Thyroid gland (tissue), 4 donors: ENCODE results near the gene HAPSTR1. TPM values are rescaled to one million over a fixed set of nuclear protein-coding genes. Genes with fewer than 3 reads are reported as not detected.
"Not testable (repeated sequence)": the region's sequence is repeated elsewhere in the genome, so short reads cannot be mapped to it uniquely, and the experiment has no call there.

Experiments
- DNase-seq, 2 donors: peaks; one replicate each; pipeline ENCODE4 v3.0.0-alpha.2; 2019
- H3K27ac ChIP-seq, 3 donors: fragments of 200-600 bp; sonication (generic); 1 replicate in 2 of 3; 2 replicates in 1 of 3; pipeline ENCODE4 v1.5.1; 2016 to 2019; ENCODE audit warnings: mild to moderate bottlenecking in 1 of 3, moderate library complexity in 1 of 3
- H3K27me3 ChIP-seq: fragments of 200-600 bp; sonication (generic); one replicate; pipeline ENCODE4 v1.5.1; 2019
- H3K36me3 ChIP-seq, 2 donors: fragments of 200-600 bp; sonication (generic); one replicate each; pipeline ENCODE4 v1.5.1; 2016 to 2019
- H3K4me1 ChIP-seq, 2 donors: fragments of 200-600 bp; sonication (generic); one replicate each; pipeline ENCODE4 v1.5.1; 2017 to 2019
- H3K4me3 ChIP-seq, 3 donors: fragments of 200-600 bp; sonication (generic); replicated peaks in 1 of 3; 1 replicate in 2 of 3; 2 replicates in 1 of 3; pipeline ENCODE4 v1.5.1; 2016; ENCODE audit warnings: mild to moderate bottlenecking in 1 of 3
- H3K9me3 ChIP-seq: fragments of 200-600 bp; sonication (generic); one replicate; pipeline ENCODE4 v1.5.1; 2017
- POLR2A ChIP-seq, 2 donors: fragments of 450-650 bp; IDR thresholded peaks; one replicate each; pipeline ENCODE4 v1.6.1; 2017; ENCODE audit warnings: antibody characterized with exemption in 2 of 2, mild to moderate bottlenecking in 2 of 2, moderate library complexity in 1 of 2
- WGBS, 2 donors: methylation state at CpG; one replicate each; pipeline ENCODE4 v1.1.5; 2017; 5-methylcytosine and 5-hydroxymethylcytosine counted together
- intact Hi-C: fragments of 100-400 bp; cut with DNase I; formaldehyde crosslinking; loops from one replicate; pipeline ENCODE4 v1.15.1; 2023
- total RNA-seq, 4 donors: library from RNA; depleted of rRNA; stranded (reverse); fragments of >200 nt; gene quantifications; one replicate each; pipeline ENCODE4 v1.2.3, GENCODE V29; 2016
- TF ChIP-seq, protein P1 (sequence below), 6 experiments: fragments of 200-600 bp in 3 of 6; fragments of 450-650 bp in 3 of 6; sonication (generic) in 3 of 6; IDR thresholded peaks; one replicate each; pipeline ENCODE4 v1.5.1; 2016 to 2019; ENCODE audit warnings: antibody characterized with exemption in 6 of 6, mild to moderate bottlenecking in 2 of 6, inconsistent platforms in 1 of 6, moderate library complexity in 1 of 6

HAPSTR1 gene
- total RNA-seq, 4 donors from 2014 or later: 59.0 to 107 (median 68.7) TPM

DNA sequence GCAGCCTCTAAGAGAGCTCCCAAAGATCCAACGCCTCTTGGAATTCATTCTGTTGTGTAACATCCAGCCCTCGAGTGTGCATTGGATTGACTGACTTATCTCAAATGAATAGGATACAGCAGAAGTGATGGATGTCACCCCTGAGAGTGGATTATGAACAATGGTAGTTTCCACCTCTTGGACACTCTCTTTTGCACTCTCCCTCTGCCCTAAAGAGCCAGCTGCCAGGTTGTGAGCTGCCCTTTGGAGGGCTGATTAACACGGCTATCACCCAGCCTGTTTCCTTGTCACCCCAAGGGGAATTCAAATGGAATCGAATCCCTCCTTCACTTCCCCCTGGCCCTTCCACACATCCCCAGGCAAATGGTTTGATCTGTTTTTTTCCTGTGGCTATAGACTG, 21.2 kb upstream of the HAPSTR1 start:
- no peak for DNase-seq
- Histone ChIP-seq H3K4me1 (no peaks in the 10 kb centered on the region), H3K36me3 (no peaks in the 10 kb centered on the region), H3K27ac (no peak overlapping the region), H3K4me3 (no peak overlapping the region), H3K27me3 (no peaks in the 10 kb centered on the region), H3K9me3 (no peaks in the 10 kb centered on the region)
- TF ChIP-seq, protein P1, sequence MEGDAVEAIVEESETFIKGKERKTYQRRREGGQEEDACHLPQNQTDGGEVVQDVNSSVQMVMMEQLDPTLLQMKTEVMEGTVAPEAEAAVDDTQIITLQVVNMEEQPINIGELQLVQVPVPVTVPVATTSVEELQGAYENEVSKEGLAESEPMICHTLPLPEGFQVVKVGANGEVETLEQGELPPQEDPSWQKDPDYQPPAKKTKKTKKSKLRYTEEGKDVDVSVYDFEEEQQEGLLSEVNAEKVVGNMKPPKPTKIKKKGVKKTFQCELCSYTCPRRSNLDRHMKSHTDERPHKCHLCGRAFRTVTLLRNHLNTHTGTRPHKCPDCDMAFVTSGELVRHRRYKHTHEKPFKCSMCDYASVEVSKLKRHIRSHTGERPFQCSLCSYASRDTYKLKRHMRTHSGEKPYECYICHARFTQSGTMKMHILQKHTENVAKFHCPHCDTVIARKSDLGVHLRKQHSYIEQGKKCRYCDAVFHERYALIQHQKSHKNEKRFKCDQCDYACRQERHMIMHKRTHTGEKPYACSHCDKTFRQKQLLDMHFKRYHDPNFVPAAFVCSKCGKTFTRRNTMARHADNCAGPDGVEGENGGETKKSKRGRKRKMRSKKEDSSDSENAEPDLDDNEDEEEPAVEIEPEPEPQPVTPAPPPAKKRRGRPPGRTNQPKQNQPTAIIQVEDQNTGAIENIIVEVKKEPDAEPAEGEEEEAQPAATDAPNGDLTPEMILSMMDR (IDR thresholded peaks at IDR 0.05): no peak
- TF ChIP-seq POLR2A (IDR thresholded peaks at IDR 0.05): no peak
- 55 to 58% methylated on average over 4 of the region's 4 CpGs for WGBS, 2 donors
- intact Hi-C loops: no loop called here

DNA sequence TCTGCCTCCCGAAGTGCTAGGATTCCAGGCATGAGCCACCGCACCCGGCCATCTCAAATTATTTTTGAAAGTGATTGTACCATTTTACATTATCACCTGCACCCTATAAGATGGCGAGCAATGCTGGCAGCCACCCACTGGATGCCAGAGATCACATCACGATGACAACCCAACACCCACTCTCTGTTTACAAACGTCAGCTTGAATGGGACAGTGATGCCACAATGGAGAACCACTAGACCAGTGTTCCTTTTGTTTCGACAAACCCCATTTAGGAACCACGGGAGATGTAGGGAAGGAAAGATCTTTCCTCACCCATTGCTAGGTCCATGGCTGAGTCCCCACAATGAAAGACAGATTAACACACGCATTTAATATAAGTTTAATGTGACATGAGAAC, 20.1 kb upstream of the HAPSTR1 start:
- DNase-seq: no peak
- Histone ChIP-seq H3K27me3 (no peaks in the 10 kb centered on the region), H3K9me3 (no peaks in the 10 kb centered on the region), H3K36me3 (no peaks in the 10 kb centered on the region), H3K27ac (no peak overlapping the region), H3K4me1 (no peaks in the 10 kb centered on the region), H3K4me3 (no peak overlapping the region)
- 90% methylated on average over 9 of the region's 9 CpGs for WGBS, 2 donors
- intact Hi-C loops: no loop called here
- TF ChIP-seq, protein P1 (IDR thresholded peaks at IDR 0.05): no peak
- no peak for TF ChIP-seq POLR2A (IDR thresholded peaks at IDR 0.05)

DNA sequence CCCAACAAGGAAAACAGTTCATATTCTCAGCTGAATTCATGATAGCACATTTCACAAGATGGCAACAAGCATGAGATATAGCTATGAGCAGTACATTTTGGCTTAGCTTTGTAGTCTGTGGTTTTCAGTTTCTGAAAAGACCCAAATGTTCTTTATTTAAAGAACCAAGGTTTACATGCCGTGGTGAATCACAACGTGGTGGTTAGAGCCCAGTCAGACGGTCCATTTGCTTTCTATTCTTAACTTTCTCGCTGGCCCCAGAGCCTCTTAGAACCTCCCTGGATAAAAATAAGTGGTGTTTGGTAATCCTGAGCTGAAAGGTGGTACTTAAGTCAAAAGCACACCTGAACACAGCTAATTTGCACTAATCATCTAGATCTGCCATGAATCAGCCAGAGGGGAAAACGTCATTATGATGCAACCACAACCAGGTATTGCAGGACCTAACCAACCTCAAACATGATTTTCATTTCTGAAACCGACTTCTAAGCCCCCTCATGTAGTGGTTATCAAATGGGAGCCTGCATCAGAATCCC, 18.6 kb upstream of the HAPSTR1 start:
- WGBS, 2 donors: 63 to 70% methylated on average over 6 of the region's 6 CpGs
- no peak overlapping the region for H3K4me3 ChIP-seq
- H3K36me3 ChIP-seq: no peaks in the 10 kb centered on the region
- H3K4me1 ChIP-seq: no peaks in the 10 kb centered on the region
- TF ChIP-seq, protein P1 (IDR thresholded peaks at IDR 0.05): no peak
- no peak for TF ChIP-seq POLR2A (IDR thresholded peaks at IDR 0.05)
- H3K27ac ChIP-seq: no peak overlapping the region
- H3K9me3 ChIP-seq: no peaks in the 10 kb centered on the region
- no peak for DNase-seq
- H3K27me3 ChIP-seq: no peaks in the 10 kb centered on the region
- intact Hi-C loops: no loop called here

DNA sequence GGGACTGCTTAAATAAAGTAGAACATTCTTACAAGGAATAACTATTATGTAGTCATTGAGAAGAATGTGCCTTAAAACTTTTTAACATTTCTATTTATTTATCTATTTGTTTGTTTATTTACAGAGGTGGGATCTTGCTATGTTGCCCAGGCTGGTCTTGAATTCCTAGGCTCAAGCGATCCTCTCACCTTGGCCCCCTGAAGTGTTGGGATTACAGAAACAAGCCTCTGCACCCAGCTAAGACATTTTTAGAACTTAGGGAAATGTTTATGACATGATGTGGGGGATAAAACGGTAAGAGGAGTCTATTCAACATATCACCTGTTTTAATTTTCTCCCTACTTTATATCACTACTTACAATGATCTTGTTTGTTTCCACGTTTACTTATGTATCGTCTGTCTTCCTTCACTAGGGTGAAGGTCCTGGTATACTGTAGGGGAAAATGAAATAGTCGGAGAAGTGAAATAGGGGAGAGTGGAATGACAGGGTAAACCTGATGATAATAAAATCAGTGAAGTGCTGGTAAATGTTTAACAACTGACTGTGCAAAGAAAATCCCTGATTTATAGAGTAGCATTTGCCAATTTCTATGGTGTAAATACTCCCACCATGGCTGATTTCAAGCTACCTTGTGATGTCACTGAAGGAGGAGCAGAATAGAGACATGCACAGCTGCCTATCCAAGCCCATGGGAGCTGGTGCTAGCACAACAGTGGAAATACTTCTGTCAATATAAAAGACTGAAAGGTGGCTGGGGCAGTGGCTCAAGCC, 16.0 kb upstream of the HAPSTR1 start:
- Histone ChIP-seq H3K9me3 (no peaks in the 10 kb centered on the region), H3K27ac (no peak overlapping the region), H3K36me3 (no peaks in the 10 kb centered on the region), H3K4me1 (no peaks in the 10 kb centered on the region), H3K27me3 (no peaks in the 10 kb centered on the region), H3K4me3 (no peak overlapping the region)
- DNase-seq: no peak
- WGBS, 2 donors: 90 to 92% methylated on average over 5 of the region's 5 CpGs
- intact Hi-C loops: no loop called here
- TF ChIP-seq, protein P1 (IDR thresholded peaks at IDR 0.05): no peak
- TF ChIP-seq POLR2A (IDR thresholded peaks at IDR 0.05): no peak

DNA sequence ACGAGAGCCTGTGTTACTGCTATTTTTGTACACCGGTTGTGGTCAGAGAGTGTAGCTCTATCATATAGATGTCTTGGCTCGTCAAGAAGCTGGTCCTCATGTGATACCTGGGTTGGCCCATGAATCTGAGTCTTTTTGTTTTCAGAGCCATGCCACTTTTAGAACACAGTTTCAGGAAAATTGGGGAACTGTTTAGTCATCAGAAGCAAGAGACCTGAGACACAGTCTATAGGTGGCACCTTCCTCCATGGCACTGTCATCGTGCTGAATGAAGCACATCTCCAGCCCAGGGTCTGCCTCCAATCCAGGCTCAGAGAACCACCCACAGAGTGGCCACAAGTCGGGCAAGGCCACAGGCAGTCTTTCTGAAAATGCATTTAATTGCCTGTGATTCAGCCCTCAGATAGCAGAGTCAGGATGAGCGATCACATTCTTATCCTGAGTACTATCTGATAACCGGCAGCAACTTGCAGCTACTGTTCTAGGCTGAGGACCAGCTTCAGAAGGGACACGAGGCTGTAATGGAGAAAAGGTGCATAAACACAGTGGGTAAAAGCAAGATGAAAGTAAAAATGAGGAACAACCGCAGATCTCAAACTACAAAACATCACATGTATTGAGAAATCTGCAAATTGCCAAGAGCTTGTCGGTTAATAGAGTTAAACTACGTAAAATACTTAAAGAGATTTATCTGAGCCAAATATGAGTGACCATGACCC, 14.2 kb upstream of the HAPSTR1 start:
- Histone ChIP-seq H3K27ac (no peak overlapping the region), H3K4me1 (no peaks in the 10 kb centered on the region), H3K9me3 (no peaks in the 10 kb centered on the region), H3K36me3 (no peaks in the 10 kb centered on the region), H3K4me3 (no peak overlapping the region), H3K27me3 (no peaks in the 10 kb centered on the region)
- TF ChIP-seq POLR2A (IDR thresholded peaks at IDR 0.05): no peak
- TF ChIP-seq, protein P1 (IDR thresholded peaks at IDR 0.05): no peak
- DNase-seq: no peak
- WGBS, 2 donors: 84 to 85% methylated on average over 11 of the region's 11 CpGs
- intact Hi-C loops: no loop called here

DNA sequence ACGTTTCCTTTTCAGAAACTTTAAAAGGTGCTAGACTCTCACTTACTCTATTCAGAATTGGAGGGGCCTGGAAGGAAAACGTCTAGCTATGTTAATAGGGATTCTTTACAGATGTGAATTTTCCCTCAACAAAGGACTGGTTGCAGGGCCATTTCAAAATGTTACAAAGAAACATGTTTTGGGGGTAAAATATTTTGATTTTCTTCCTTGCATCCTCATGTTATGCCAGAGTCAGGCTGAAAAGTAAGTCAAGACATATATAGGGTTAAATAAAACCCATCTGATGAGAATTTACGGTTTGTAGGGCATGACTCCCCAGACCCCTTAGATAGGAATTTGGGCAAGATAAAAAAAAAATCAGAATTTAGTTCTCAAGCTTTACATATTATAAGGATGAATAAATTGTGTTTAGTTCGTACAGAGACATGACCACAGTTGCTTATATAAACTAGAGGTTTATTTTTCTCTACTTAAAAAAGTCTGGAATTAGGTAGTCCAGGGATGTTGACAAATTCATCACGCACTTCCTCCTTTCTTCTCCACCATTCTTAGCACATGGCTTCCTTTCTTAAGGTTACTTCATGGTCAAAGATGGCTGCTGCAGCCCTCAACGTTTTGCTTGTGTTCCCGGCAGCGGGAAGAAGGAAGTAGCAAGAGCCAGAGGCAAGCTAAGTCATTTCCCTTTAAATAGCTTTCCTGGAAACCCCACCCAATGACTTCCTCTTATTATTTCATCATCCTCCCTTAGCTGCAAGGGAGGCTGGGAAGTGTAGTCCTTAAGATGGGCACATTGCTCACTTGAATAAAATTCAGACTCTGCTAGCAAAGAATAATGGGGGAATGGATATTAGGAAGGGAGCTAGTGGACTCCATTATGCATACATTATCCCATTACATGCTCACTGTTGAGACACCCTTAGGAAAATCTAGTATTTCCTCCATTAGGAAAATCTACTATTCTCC, 12.7 kb upstream of the HAPSTR1 start:
- DNase-seq, H3K9me3 ChIP-seq, H3K4me1 ChIP-seq, H3K27me3 ChIP-seq, H3K36me3 ChIP-seq, intact Hi-C loops, H3K4me3 ChIP-seq, H3K27ac ChIP-seq: not testable (repeated sequence)
- 68 to 75% methylated on average over 8 of the region's 8 CpGs for WGBS, 2 donors
